Neural cell (in vitro differentiated cells): ENCODE results near the gene BRI3BP.

Experiments used
- EP300 ChIP-seq: fragments of 450-650 bp; conservative IDR thresholded peaks from 2 replicates; pipeline ENCODE4 v1.6.1; 2014; ENCODE audit warnings: antibody characterized with exemption, mild to moderate bottlenecking, moderate library complexity; ENCODE audit not compliant: poor library complexity, severe bottlenecking
- EZH2 ChIP-seq: fragments of 200-600, 300-800 bp; shearing (Covaris generic), sonication (generic); IDR thresholded peaks from 2 replicates; pipeline ENCODE4 v1.6.1; 2014; ENCODE audit warnings: antibody characterized with exemption, low read length, borderline replicate concordance, mild to moderate bottlenecking; ENCODE audit not compliant: insufficient read depth, poor library complexity, severe bottlenecking
- MXI1 ChIP-seq: fragments of 450-650 bp; conservative IDR thresholded peaks from 2 replicates; pipeline ENCODE4 v1.6.1; 2014; ENCODE audit warnings: antibody characterized with exemption, mild to moderate bottlenecking; ENCODE audit not compliant: poor library complexity, severe bottlenecking
- TF ChIP-seq, protein P1 (sequence below): fragments of 450-650 bp; IDR thresholded peaks from 2 replicates; pipeline ENCODE4 v1.5.1; 2014; ENCODE audit warnings: antibody characterized with exemption, mild to moderate bottlenecking, moderate library complexity; ENCODE audit not compliant: poor library complexity, severe bottlenecking
- TF ChIP-seq, protein P2 (sequence below): IDR thresholded peaks from 2 replicates; pipeline ENCODE4 v1.6.1; 2012; ENCODE audit warnings: borderline replicate concordance

DNA sequence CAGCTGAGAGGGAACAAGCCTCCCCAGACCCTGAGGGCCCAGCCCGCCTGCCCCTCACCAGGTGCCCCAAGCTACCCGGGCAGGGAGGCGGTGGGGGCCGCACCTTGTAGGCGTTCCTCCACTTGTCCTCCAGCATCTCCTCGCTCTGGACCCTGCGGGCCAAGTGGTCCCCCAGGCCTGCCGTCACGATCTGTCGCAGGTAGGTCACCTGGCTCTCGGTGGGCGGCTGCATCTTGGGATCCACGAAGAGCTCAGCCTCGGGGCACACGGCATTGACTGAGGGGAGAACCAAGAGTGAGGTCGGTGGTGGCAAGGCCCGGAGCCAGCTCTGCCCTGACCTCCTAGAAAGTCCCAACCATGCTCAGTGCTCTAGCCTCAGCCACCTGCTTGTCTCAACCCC is 41.1 kb upstream of the BRI3BP start:
- TF ChIP-seq, protein P1, sequence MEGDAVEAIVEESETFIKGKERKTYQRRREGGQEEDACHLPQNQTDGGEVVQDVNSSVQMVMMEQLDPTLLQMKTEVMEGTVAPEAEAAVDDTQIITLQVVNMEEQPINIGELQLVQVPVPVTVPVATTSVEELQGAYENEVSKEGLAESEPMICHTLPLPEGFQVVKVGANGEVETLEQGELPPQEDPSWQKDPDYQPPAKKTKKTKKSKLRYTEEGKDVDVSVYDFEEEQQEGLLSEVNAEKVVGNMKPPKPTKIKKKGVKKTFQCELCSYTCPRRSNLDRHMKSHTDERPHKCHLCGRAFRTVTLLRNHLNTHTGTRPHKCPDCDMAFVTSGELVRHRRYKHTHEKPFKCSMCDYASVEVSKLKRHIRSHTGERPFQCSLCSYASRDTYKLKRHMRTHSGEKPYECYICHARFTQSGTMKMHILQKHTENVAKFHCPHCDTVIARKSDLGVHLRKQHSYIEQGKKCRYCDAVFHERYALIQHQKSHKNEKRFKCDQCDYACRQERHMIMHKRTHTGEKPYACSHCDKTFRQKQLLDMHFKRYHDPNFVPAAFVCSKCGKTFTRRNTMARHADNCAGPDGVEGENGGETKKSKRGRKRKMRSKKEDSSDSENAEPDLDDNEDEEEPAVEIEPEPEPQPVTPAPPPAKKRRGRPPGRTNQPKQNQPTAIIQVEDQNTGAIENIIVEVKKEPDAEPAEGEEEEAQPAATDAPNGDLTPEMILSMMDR = no peak
- TF ChIP-seq, protein P2, sequence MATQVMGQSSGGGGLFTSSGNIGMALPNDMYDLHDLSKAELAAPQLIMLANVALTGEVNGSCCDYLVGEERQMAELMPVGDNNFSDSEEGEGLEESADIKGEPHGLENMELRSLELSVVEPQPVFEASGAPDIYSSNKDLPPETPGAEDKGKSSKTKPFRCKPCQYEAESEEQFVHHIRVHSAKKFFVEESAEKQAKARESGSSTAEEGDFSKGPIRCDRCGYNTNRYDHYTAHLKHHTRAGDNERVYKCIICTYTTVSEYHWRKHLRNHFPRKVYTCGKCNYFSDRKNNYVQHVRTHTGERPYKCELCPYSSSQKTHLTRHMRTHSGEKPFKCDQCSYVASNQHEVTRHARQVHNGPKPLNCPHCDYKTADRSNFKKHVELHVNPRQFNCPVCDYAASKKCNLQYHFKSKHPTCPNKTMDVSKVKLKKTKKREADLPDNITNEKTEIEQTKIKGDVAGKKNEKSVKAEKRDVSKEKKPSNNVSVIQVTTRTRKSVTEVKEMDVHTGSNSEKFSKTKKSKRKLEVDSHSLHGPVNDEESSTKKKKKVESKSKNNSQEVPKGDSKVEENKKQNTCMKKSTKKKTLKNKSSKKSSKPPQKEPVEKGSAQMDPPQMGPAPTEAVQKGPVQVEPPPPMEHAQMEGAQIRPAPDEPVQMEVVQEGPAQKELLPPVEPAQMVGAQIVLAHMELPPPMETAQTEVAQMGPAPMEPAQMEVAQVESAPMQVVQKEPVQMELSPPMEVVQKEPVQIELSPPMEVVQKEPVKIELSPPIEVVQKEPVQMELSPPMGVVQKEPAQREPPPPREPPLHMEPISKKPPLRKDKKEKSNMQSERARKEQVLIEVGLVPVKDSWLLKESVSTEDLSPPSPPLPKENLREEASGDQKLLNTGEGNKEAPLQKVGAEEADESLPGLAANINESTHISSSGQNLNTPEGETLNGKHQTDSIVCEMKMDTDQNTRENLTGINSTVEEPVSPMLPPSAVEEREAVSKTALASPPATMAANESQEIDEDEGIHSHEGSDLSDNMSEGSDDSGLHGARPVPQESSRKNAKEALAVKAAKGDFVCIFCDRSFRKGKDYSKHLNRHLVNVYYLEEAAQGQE = no peak
- no peak for TF ChIP-seq EP300
- TF ChIP-seq MXI1 = no peak
- no peak for TF ChIP-seq EZH2
